NT2/D1 (cell line): ENCODE measurements around the gene NRARP.

ENCODE experiments used
- DNase-seq: peaks from one replicate; pipeline ENCODE4 v3.0.0-alpha.2; 2011; ENCODE audit warnings: low read depth, low spot score
- H3K27me3 ChIP-seq: 2 replicates; pipeline ENCODE4 v1.6.0; 2011; ENCODE audit warnings: mild to moderate bottlenecking; ENCODE audit not compliant: insufficient read length, insufficient read depth
- H3K36me3 ChIP-seq: 2 replicates; pipeline ENCODE4 v1.6.1; 2011; ENCODE audit warnings: mild to moderate bottlenecking, low read length, mixed read lengths; ENCODE audit not compliant: insufficient read depth, insufficient read length
- H3K4me1 ChIP-seq: 2 replicates; pipeline ENCODE4 v1.5.1; 2011; ENCODE audit not compliant: insufficient read depth, insufficient read length
- H3K4me3 ChIP-seq: 2 replicates; pipeline ENCODE4 v1.5.1; 2011; ENCODE audit warnings: low read depth; ENCODE audit not compliant: insufficient read length
- H3K9ac ChIP-seq: 2 replicates; pipeline ENCODE4 v1.6.0; 2011; ENCODE audit warnings: low read depth; ENCODE audit not compliant: insufficient read length
- H3K9me3 ChIP-seq: 2 replicates; pipeline ENCODE4 v1.5.1; 2011; ENCODE audit warnings: mild to moderate bottlenecking, low read length; ENCODE audit not compliant: insufficient read depth
- SUZ12 ChIP-seq: IDR thresholded peaks from 2 replicates; pipeline ENCODE4 v1.6.1; 2011; ENCODE audit not compliant: insufficient read length, insufficient read depth; ENCODE audit errors: extremely low read depth
- YY1 ChIP-seq: IDR thresholded peaks from 2 replicates; pipeline ENCODE4 v1.6.1; 2011; ENCODE audit not compliant: insufficient read length, insufficient read depth
- ZNF274 ChIP-seq: IDR thresholded peaks from 2 replicates; pipeline ENCODE4 v1.6.1; 2011; ENCODE audit warnings: mild to moderate bottlenecking, low read depth, low read length

The NRARP gene

DNA sequence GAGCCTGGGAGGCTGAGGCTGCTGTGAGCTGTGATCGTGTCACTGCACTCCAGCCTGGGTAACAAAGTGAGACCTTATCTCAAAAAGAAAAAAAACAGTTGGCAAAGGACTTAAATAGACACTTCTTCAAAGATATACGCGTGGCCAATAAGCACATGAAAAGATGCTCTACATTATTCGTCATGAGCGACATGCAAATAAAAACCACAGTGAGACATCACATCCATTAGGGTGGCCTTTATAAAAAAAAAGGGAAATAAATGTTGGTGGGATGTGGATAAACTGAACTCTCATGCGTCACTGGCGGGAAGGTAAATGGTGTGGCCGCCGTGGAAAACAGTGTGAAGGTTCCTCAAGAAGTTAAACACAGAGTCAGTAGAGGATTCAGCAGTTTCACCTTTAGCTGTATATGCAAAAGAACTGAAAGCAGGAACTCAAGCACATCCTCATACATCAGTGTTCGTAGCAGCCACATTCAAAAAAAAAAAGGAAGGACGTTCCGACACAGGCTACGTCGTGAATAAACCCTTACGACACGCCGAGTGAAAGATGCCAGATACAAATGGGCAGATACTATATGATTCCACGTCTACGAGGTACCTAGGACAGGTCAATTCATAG is 24.5 kb upstream of the NRARP start:
- Histone ChIP-seq H3K36me3 (no peaks in the 10 kb centered on the region), H3K9ac (no peak overlapping the region), H3K4me1 (peaks cover 7% of the 10 kb centered on the region), H3K4me3 (no peak overlapping the region), H3K27me3 (peaks cover 9% of the 10 kb centered on the region), H3K9me3 (no peaks in the 10 kb centered on the region; the same call in 1 of the 2 replicates)
- TF ChIP-seq YY1 (no peak), ZNF274 (no peak), SUZ12 (no peak)
- DNase-seq, result no peak

DNA sequence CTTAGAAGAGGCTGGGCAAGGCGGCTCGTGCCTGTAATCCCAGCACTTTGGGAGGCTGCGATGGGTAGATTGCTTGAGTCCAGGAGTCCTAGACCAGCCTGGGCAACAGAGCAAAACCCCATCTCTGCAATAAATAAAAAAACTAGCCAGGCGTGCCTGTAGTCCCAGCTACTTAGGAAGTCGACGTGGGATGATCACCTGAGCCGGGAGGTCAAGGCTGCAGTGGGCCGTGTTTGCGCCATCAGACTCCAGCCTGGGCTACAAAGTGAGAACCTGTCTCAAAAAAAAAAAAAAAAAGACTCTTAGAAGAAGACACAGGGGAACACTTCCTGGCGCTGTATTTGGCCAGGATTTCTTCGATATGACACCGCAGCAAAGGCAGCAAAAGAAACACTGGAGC is 23.7 kb upstream of the NRARP start:
- TF ChIP-seq YY1 (no peak), SUZ12 (no peak), ZNF274 (no peak)
- no peak for DNase-seq
- peaks cover 10% of the 10 kb centered on the region for H3K27me3 ChIP-seq
- H3K4me1 ChIP-seq, result peaks cover 9% of the 10 kb centered on the region
- no peaks in the 10 kb centered on the region for H3K36me3 ChIP-seq
- no peak overlapping the region for H3K4me3 ChIP-seq
- no peaks in the 10 kb centered on the region; the same call in 1 of the 2 replicates for H3K9me3 ChIP-seq
- no peak overlapping the region for H3K9ac ChIP-seq

DNA sequence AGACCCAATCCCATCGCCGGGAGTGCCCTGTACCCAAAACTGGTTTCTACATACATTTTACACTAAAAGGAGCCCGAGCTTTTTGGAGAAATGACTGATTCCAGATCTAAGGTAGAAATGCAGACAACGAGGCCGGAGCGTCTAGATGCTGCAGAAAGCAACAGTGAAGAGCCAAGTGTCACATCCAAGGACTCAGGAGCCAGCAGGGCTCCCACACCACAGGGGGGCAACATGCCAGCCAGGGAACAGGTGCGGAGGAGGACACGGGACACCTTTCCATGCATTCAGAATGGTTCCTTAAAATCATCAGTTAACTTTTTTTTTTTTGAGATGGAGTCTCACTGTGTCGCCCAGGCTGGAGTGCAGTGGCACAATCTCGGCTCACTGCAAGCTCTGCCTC is 23.1 kb upstream of the NRARP start:
- Histone ChIP-seq H3K27me3 (peaks cover 10% of the 10 kb centered on the region), H3K36me3 (no peaks in the 10 kb centered on the region), H3K4me3 (no peak overlapping the region), H3K9me3 (no peaks in the 10 kb centered on the region; the same call in 1 of the 2 replicates), H3K4me1 (peaks cover 14% of the 10 kb centered on the region), H3K9ac (no peak overlapping the region)
- DNase-seq, result no peak
- no peak for TF ChIP-seq YY1
- no peak for TF ChIP-seq SUZ12

- no peak overlapping the region for H3K9ac ChIP-seq
- no peak for DNase-seq
- peaks cover 25% of the 10 kb centered on the region for H3K4me1 ChIP-seq
- no peak overlapping the region for H3K4me3 ChIP-seq
- peaks cover 10% of the 10 kb centered on the region for H3K27me3 ChIP-seq
- TF ChIP-seq YY1, result no peak
- TF ChIP-seq ZNF274, result no peak
- TF ChIP-seq SUZ12, result no peak
- no peaks in the 10 kb centered on the region for H3K9me3 ChIP-seq
- no peaks in the 10 kb centered on the region for H3K36me3 ChIP-seq
These were observed 21.7 kb upstream of the NRARP start for GRCh38 chr9:137323531-137324331.

DNA sequence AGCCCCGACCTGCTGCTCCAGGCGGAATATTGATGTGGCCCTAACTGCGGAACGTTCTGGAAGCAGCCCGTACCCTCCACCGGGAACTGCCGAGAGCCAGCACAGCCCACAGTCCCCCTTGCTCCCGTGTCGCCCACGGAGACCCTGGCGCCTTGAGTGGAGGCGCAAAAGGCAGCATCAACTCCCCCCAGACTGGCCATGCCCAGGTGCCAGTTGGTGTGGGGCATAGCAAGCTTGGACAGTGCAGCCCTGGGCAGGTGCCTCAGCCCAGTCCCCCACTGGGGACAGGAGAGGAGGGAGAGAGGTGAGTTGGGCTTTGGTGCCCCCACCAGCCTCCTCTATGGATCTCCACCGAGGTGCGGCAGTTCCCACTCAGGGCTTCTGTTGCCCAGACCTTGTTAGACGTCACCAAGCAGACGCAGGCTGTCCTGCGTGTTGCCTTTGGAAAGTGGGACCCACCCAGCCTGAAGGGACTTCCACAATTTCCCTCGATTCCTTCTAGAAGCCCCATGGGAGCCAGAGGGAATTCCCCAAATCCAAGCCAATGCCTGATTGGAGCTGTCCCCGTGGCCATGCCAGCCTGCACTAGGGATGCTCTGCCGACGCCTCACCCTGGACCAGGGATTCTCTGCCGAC is 19.8 kb upstream of the NRARP start:
- Histone ChIP-seq H3K9me3 (no peaks in the 10 kb centered on the region), H3K4me3 (no peak overlapping the region), H3K27me3 (peaks cover 10% of the 10 kb centered on the region), H3K4me1 (peaks cover 33% of the 10 kb centered on the region), H3K36me3 (no peaks in the 10 kb centered on the region), H3K9ac (no peak overlapping the region)
- no peak for DNase-seq
- TF ChIP-seq YY1 (no peak), SUZ12 (no peak), ZNF274 (no peak)

DNA sequence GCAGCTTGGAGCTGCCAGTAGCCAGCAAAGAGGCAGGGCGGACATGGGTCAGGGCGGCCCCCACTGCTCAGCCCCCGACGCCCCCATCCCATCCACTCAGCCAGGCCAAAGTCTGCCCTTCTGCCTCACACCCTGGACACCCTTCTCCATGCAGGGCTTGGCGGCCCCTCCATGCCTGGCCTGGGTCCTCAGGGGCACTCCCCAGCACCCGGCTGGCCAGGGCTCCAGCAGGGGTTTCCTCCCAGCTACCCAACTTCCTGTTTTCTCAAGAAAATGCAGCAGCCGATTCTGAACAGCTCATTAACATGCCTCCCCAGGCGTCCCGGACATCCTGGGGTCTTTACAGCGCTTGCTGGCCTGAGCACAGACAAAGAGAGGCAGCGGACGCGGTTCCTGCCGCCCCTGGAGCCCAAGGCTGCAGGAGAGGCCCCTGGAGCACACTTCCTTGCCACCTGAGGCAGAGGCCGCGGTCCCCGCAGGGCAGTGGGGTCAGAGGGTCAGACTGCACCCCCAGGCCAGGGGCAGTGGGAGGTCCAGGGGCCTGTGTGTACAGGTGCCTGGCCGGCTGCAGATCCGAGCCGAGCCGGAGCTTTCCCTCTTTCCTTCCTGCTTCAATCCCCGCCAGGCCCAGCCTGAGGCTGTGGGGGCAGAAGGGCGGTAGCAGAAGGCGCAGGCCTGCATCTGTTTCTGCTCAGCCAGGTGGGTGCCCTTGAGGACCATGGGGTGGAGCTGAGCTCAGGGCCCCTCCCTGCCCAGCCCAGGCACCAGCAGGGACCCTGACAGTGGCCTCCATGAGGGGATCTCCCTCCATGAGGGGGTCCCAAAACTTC is 18.7 kb upstream of the NRARP start:
- H3K9me3 ChIP-seq, result no peaks in the 10 kb centered on the region
- DNase-seq, result no peak
- H3K4me1 ChIP-seq, result peaks cover 37% of the 10 kb centered on the region
- H3K4me3 ChIP-seq, result no peak overlapping the region
- TF ChIP-seq SUZ12 (no peak), ZNF274 (no peak)
- peak overlapping the region; percentile 70 for H3K9ac ChIP-seq
- no peaks in the 10 kb centered on the region for H3K36me3 ChIP-seq
- peaks cover 10% of the 10 kb centered on the region for H3K27me3 ChIP-seq
